HG02884 (cell line): ENCODE results near the gene INPP4B.

Experiments used
- ATAC-seq: cut with Tn5 transposase; IDR thresholded peaks from one replicate; pipeline ENCODE4 v1.9.1; 2021; ENCODE audit warnings: mild to moderate bottlenecking, moderate library complexity; ENCODE audit not compliant: unreplicated experiment

Gene INPP4B

GRCh38 chr4:142485452-142485851, 360.6 kb downstream of the INPP4B start:
- ATAC-seq, result no peak

GRCh38 chr4:142480244-142480643, 365.9 kb downstream of the INPP4B start:
- ATAC-seq, result no peak

GRCh38 chr4:142475663-142476062, 370.4 kb downstream of the INPP4B start:
- no peak for ATAC-seq

- no peak for ATAC-seq
These were observed 371.6 kb downstream of the INPP4B start for GRCh38 chr4:142474398-142475087.

- ATAC-seq, result no peak
These were observed 372.2 kb downstream of the INPP4B start for GRCh38 chr4:142473960-142474338.

- ATAC-seq, result no peak
These were observed 372.7 kb downstream of the INPP4B start for GRCh38 chr4:142473218-142473959.

GRCh38 chr4:142467088-142467487, 379.0 kb downstream of the INPP4B start:
- no peak for ATAC-seq

- no peak for ATAC-seq
These were observed 380.6 kb downstream of the INPP4B start for GRCh38 chr4:142465526-142465925.

- no peak for ATAC-seq
These were observed 382.9 kb downstream of the INPP4B start for GRCh38 chr4:142463206-142463605.

GRCh38 chr4:142452161-142452855, 393.8 kb downstream of the INPP4B start:
- no peak for ATAC-seq

- ATAC-seq, result no peak
These were observed 396.2 kb downstream of the INPP4B start for GRCh38 chr4:142449771-142450373.

GRCh38 chr4:142447009-142447408, 399.1 kb downstream of the INPP4B start:
- ATAC-seq, result no peak

- ATAC-seq, result no peak
These were observed 402.6 kb downstream of the INPP4B start for GRCh38 chr4:142443469-142443868.

- no peak for ATAC-seq
These were observed 406.0 kb downstream of the INPP4B start for GRCh38 chr4:142440093-142440492.

- no peak for ATAC-seq
These were observed 410.4 kb downstream of the INPP4B start for GRCh38 chr4:142435599-142436235.

GRCh38 chr4:142434519-142435224, 411.4 kb downstream of the INPP4B start:
- ATAC-seq, result no peak

- no peak for ATAC-seq
These were observed 417.4 kb downstream of the INPP4B start for GRCh38 chr4:142428715-142429114.

- ATAC-seq, result no peak
These were observed 418.6 kb downstream of the INPP4B start for GRCh38 chr4:142427456-142427855.

GRCh38 chr4:142423861-142424260, 422.2 kb downstream of the INPP4B start:
- no peak for ATAC-seq

- no peak for ATAC-seq
These were observed 425.6 kb downstream of the INPP4B start for GRCh38 chr4:142420311-142421095.
